ENCODE measurements around the gene GALK2. TPM values are rescaled to one million over a fixed set of nuclear protein-coding genes. Genes with fewer than 3 reads are reported as not detected.

The GALK2 gene
- total RNA-seq, 1 donor: 44.2 TPM

DNA sequence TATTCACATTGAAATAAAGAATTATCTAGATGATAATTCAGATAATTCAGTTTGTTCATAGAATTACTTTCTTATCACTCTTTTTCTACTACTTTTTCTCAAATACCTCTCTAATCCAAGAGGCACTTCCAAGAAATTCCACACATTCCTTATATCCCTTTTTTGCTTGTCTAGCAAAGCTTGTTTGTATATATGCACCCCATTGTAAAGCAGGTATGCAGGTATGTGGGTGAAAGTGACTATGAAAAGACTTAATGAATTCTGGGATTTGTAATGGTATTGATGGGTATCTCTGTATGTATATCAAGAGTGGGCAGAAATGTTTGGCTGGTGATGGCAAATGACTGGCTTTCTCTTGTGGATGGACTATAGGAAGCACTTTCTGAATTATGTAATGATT, 158.9 kb downstream of the GALK2 start:
- no peaks in the 10 kb centered on the region for H3K36me3 ChIP-seq (ENCODE audit: insufficient read depth, low read length)
- H3K4me3 ChIP-seq (ENCODE audit: insufficient read depth, low read length): no peak overlapping the region
- no peaks in the 10 kb centered on the region for H4K20me1 ChIP-seq (ENCODE audit: insufficient read depth, low read length)
- DNase-seq (ENCODE audit: insufficient read length, low spot score, missing footprints): no peak
- H3K79me2 ChIP-seq (ENCODE audit: insufficient read depth, low read length): no peaks in the 10 kb centered on the region
- no peak overlapping the region for H3K4me2 ChIP-seq (ENCODE audit: insufficient read depth, low read length)
- H3K27me3 ChIP-seq (ENCODE audit: insufficient read depth, low read length): no peaks in the 10 kb centered on the region
- no peaks in the 10 kb centered on the region for H3K4me1 ChIP-seq (ENCODE audit: insufficient read depth, low read length)
- TF ChIP-seq, protein P1, sequence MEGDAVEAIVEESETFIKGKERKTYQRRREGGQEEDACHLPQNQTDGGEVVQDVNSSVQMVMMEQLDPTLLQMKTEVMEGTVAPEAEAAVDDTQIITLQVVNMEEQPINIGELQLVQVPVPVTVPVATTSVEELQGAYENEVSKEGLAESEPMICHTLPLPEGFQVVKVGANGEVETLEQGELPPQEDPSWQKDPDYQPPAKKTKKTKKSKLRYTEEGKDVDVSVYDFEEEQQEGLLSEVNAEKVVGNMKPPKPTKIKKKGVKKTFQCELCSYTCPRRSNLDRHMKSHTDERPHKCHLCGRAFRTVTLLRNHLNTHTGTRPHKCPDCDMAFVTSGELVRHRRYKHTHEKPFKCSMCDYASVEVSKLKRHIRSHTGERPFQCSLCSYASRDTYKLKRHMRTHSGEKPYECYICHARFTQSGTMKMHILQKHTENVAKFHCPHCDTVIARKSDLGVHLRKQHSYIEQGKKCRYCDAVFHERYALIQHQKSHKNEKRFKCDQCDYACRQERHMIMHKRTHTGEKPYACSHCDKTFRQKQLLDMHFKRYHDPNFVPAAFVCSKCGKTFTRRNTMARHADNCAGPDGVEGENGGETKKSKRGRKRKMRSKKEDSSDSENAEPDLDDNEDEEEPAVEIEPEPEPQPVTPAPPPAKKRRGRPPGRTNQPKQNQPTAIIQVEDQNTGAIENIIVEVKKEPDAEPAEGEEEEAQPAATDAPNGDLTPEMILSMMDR (IDR thresholded peaks at IDR 0.05; ENCODE audit: extremely low read depth, low read depth, low read length): no peak
- no peak overlapping the region for H3K27ac ChIP-seq (ENCODE audit: low read depth, low read length)
- no peaks in the 10 kb centered on the region for H3K9me3 ChIP-seq (ENCODE audit: low read depth, low read length)
- H2AFZ ChIP-seq (ENCODE audit: low read length): no peak overlapping the region

DNA sequence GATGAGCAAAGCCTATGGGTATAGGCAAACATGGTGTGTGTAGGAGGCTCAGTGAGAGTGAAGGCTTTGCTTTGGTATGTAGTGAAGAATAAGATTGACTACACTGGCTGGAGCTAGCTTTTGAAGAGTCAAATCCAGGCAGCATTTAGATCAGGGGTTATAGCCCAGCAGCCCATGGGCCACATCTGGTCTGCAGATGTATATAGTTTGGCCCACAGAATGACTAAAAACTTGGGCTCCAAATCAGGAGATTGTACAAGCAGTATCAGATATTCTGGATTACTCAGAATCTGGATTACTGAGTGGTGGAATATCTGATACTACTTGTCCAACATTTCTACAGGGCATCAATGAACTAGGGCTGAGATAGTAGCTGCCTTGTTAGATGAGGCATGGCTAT, 160.1 kb downstream of the GALK2 start:
- Histone ChIP-seq H3K27me3 (ENCODE audit: insufficient read depth, low read length) (no peaks in the 10 kb centered on the region), H3K4me2 (ENCODE audit: insufficient read depth, low read length) (no peak overlapping the region), H3K36me3 (ENCODE audit: insufficient read depth, low read length) (no peaks in the 10 kb centered on the region), H2AFZ (ENCODE audit: low read length) (no peak overlapping the region), H3K4me1 (ENCODE audit: insufficient read depth, low read length) (no peaks in the 10 kb centered on the region), H3K4me3 (ENCODE audit: insufficient read depth, low read length) (no peak overlapping the region), H4K20me1 (ENCODE audit: insufficient read depth, low read length) (no peaks in the 10 kb centered on the region), H3K9me3 (ENCODE audit: low read depth, low read length) (no peaks in the 10 kb centered on the region), H3K79me2 (ENCODE audit: insufficient read depth, low read length) (no peaks in the 10 kb centered on the region), H3K27ac (ENCODE audit: low read depth, low read length) (no peak overlapping the region)
- TF ChIP-seq, protein P1 (IDR thresholded peaks at IDR 0.05; ENCODE audit: extremely low read depth, low read depth, low read length): no peak
- no peak for DNase-seq (ENCODE audit: insufficient read length, low spot score, missing footprints)

DNA sequence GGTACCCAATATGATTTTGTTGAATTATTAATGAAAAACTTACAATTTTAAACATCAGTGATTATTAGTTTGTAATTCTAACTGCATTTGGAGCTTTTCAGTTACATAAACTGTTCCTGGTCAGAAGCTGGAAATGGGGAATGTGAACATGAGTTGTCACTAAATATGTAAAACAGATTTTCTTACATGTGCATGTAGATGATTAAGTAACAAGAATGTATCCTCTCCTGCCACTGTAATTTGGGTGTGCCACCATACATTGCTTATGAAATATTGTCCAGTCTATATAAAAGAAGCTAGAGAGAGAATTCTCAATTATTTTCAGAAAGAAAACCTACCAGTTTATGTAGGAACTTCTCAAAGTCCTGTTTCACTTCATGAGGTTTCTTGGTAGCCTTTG, 161.4 kb downstream of the GALK2 start:
- no peaks in the 10 kb centered on the region for H3K9me3 ChIP-seq (ENCODE audit: low read depth, low read length)
- no peaks in the 10 kb centered on the region for H3K4me1 ChIP-seq (ENCODE audit: insufficient read depth, low read length)
- H3K27me3 ChIP-seq (ENCODE audit: insufficient read depth, low read length): no peaks in the 10 kb centered on the region
- H3K79me2 ChIP-seq (ENCODE audit: insufficient read depth, low read length): no peaks in the 10 kb centered on the region
- DNase-seq (ENCODE audit: insufficient read length, low spot score, missing footprints): no peak
- no peaks in the 10 kb centered on the region for H3K36me3 ChIP-seq (ENCODE audit: insufficient read depth, low read length)
- no peak overlapping the region for H3K27ac ChIP-seq (ENCODE audit: low read depth, low read length)
- TF ChIP-seq, protein P1 (IDR thresholded peaks at IDR 0.05; ENCODE audit: extremely low read depth, low read depth, low read length): no peak
- no peak overlapping the region for H3K4me3 ChIP-seq (ENCODE audit: insufficient read depth, low read length)
- no peak overlapping the region for H2AFZ ChIP-seq (ENCODE audit: low read length)
- no peak overlapping the region for H3K4me2 ChIP-seq (ENCODE audit: insufficient read depth, low read length)
- H4K20me1 ChIP-seq (ENCODE audit: insufficient read depth, low read length): no peaks in the 10 kb centered on the region

DNA sequence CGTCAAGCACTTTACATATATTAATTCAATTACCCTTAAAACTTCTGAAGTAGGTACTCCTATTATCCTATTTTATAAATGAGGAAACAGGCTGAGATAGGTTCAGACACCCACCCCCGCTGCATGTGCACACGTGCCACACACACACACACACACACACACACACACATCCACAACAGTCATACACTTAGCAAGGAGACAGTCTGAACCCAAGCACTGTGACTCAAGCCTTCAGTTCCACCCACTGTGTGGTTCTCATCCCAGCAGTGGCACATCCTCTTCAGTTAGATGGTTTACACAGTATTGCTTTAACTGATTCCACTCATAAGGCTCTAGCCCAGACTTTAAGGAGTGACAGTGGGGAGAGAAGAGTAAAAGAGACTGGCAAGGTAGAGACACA, 161.9 kb downstream of the GALK2 start:
- Histone ChIP-seq H3K9me3 (ENCODE audit: low read depth, low read length) (no peaks in the 10 kb centered on the region), H2AFZ (ENCODE audit: low read length) (no peak overlapping the region), H4K20me1 (ENCODE audit: insufficient read depth, low read length) (no peaks in the 10 kb centered on the region), H3K4me2 (ENCODE audit: insufficient read depth, low read length) (no peak overlapping the region), H3K27ac (ENCODE audit: low read depth, low read length) (no peak overlapping the region), H3K27me3 (ENCODE audit: insufficient read depth, low read length) (no peaks in the 10 kb centered on the region), H3K4me3 (ENCODE audit: insufficient read depth, low read length) (no peak overlapping the region), H3K4me1 (ENCODE audit: insufficient read depth, low read length) (no peaks in the 10 kb centered on the region), H3K79me2 (ENCODE audit: insufficient read depth, low read length) (no peaks in the 10 kb centered on the region), H3K36me3 (ENCODE audit: insufficient read depth, low read length) (no peaks in the 10 kb centered on the region)
- TF ChIP-seq, protein P1 (IDR thresholded peaks at IDR 0.05; ENCODE audit: extremely low read depth, low read depth, low read length): no peak
- DNase-seq (ENCODE audit: insufficient read length, low spot score, missing footprints): no peak
